Upper lobe of right lung (tissue), 1 donor: ENCODE results near the gene CRYGA. TPM values are rescaled to one million over a fixed set of nuclear protein-coding genes. Genes with fewer than 3 reads are reported as not detected.

Experiments
- ATAC-seq: fragments of 200-7000 bp; cut with Tn5 transposase; one replicate; pipeline ENCODE4 v1.9.1; 2020; ENCODE audit warnings: mild to moderate bottlenecking, moderate library complexity
- DNase-seq: peaks from one replicate; pipeline ENCODE4 v3.0.0-alpha.2; 2020
- H3K27ac ChIP-seq: fragments of 200-600 bp; one replicate; pipeline ENCODE4 v1.8.0; 2022
- H3K27me3 ChIP-seq: fragments of 200-600 bp; one replicate; pipeline ENCODE4 v1.8.0; 2022; ENCODE audit warnings: mild to moderate bottlenecking
- H3K36me3 ChIP-seq: fragments of 200-600 bp; one replicate; pipeline ENCODE4 v1.8.0; 2022
- H3K4me1 ChIP-seq: fragments of 200-600 bp; one replicate; pipeline ENCODE4 v1.8.0; 2022
- H3K4me3 ChIP-seq: fragments of 200-600 bp; one replicate; pipeline ENCODE4 v1.8.0; 2022; ENCODE audit warnings: mild to moderate bottlenecking
- H3K9me3 ChIP-seq: fragments of 200-600 bp; one replicate; pipeline ENCODE4 v1.8.0; 2022
- intact Hi-C: fragments of 100-400 bp; cut with DNase I; formaldehyde crosslinking; loops from one replicate; pipeline ENCODE4 v1.11.0; 2022
- total RNA-seq: library from RNA; stranded (reverse); fragmentation: NEBNext Ultra II Directional; extraction: Animal tissue kit (Norgen Biotek cat#: 25700); gene quantifications from one replicate; pipeline ENCODE4 v1.2.1, GENCODE V29; 2021
- TF ChIP-seq, protein P1 (sequence below): fragments of 200-600 bp; IDR thresholded peaks from one replicate; pipeline ENCODE4 v1.8.0; 2022; ENCODE audit warnings: antibody characterized with exemption
- donor health status: DM: no; HTN: yes; CAD: no; lungs with severe emphysema.

CRYGA gene
- total RNA-seq, 1 donor from 2014 or later = not detected

DNA sequence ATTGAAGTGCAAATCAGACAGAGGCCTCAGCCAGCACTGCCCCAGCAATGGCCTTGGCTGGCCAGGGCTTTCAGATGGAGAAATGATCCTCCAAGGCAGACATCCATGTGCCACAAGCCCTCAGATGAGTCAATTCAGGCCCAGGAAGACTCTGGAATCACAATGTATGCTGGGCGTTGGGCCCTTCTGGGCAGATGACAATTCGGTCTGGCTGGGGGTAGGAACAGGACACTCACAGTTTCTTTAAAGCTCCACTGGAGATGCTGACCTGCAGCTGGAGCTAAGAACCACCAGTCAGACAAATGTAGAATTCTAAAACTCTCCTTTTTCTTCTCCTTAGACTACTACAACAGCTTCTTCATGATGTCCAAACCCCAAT is 26.7 kb downstream of the CRYGA start:
- H3K4me3 ChIP-seq = no peak overlapping the region
- no peak overlapping the region for H3K27ac ChIP-seq
- no peak for DNase-seq
- ATAC-seq = no peak
- H3K27me3 ChIP-seq = no peaks in the 10 kb centered on the region
- H3K36me3 ChIP-seq = no peaks in the 10 kb centered on the region
- intact Hi-C loops = no loop called here
- no peaks in the 10 kb centered on the region for H3K4me1 ChIP-seq
- no peaks in the 10 kb centered on the region for H3K9me3 ChIP-seq
- TF ChIP-seq, protein P1, sequence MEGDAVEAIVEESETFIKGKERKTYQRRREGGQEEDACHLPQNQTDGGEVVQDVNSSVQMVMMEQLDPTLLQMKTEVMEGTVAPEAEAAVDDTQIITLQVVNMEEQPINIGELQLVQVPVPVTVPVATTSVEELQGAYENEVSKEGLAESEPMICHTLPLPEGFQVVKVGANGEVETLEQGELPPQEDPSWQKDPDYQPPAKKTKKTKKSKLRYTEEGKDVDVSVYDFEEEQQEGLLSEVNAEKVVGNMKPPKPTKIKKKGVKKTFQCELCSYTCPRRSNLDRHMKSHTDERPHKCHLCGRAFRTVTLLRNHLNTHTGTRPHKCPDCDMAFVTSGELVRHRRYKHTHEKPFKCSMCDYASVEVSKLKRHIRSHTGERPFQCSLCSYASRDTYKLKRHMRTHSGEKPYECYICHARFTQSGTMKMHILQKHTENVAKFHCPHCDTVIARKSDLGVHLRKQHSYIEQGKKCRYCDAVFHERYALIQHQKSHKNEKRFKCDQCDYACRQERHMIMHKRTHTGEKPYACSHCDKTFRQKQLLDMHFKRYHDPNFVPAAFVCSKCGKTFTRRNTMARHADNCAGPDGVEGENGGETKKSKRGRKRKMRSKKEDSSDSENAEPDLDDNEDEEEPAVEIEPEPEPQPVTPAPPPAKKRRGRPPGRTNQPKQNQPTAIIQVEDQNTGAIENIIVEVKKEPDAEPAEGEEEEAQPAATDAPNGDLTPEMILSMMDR = no peak

DNA sequence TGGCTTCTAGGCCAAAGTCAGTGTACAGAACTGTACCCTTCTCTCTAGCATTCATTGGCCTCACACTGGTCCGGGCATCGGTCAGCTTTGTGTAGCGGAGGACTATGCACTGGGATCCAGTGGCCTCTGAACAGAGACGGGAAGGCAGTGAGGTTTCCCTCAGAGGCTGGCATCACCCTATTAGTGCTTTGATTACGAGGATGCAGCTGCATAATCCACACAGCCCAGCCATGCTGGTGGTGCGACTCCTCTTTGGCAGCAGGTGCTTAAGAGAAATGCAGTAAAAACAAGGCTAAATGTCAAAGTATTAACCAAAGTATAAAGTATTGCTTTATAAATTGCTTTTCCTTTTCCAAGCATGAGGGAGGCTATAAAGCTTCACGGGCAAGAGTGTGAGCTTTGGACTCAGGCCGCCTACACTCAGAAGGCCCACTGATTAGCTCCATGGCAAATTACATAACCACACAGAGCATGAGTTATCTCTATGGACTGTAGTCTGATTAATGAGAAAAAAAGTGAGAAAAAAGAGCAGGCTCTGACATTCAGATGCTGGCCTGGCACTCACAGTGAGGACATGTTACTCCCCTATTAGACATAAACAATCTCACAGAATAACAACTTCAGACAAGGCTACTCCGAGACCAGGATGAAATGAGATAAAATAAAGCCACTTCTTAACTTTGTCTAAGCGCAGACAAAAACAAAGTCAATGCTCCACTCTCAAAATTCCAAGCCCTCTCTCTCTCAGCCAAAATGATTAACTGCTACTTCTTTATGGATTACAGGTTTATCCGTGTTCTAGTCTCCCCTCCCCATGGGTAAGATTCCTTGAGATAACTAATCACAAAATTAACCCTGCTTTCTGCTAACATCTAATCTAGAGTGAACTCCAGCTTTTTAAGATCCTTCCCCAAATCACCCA is 27.3 kb downstream of the CRYGA start:
- Histone ChIP-seq H3K4me1 (no peaks in the 10 kb centered on the region), H3K9me3 (no peaks in the 10 kb centered on the region), H3K27ac (no peak overlapping the region), H3K36me3 (no peaks in the 10 kb centered on the region), H3K27me3 (no peaks in the 10 kb centered on the region), H3K4me3 (no peak overlapping the region)
- peak; percentile 13 for ATAC-seq
- DNase-seq = no peak
- TF ChIP-seq, protein P1 = no peak
- intact Hi-C loops = no loop called here

DNA sequence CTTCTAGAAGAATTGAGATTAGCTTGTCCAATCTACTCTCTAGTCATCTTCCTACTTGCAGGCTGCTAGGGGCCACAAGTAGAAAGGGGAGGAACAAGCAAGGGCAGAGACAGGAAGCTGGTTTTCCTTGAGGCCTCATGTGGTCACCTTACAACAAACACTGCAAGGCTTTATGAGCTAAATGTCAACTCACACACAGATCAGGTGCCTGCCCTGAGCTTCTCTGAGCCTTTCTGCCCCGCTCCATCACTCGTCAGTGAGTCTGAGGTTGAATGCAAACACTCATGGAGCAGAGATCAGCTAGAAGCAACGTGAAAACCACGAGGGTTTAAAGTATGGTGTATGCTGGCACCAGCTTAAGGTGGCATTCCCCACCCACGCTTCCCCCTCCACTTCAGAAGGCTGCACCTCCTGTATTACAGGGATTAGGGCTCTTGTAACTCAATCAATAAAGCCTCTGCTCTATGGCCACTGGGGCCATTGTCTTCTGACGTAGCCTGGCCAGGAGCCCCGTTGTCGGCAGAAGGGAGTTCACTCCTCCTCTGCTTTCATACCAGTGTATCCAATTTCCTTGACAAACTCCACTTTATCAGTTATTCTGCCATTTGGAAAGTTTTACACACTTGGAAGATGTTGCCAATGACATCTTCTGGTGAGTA is 28.3 kb downstream of the CRYGA start:
- ATAC-seq (peak; percentile 22), DNase-seq (no peak)
- Histone ChIP-seq H3K36me3 (no peaks in the 10 kb centered on the region), H3K27ac (no peak overlapping the region), H3K9me3 (no peaks in the 10 kb centered on the region), H3K4me3 (no peak overlapping the region), H3K4me1 (no peaks in the 10 kb centered on the region), H3K27me3 (no peaks in the 10 kb centered on the region)
- intact Hi-C loops = no loop called here
- TF ChIP-seq, protein P1 = no peak

DNA sequence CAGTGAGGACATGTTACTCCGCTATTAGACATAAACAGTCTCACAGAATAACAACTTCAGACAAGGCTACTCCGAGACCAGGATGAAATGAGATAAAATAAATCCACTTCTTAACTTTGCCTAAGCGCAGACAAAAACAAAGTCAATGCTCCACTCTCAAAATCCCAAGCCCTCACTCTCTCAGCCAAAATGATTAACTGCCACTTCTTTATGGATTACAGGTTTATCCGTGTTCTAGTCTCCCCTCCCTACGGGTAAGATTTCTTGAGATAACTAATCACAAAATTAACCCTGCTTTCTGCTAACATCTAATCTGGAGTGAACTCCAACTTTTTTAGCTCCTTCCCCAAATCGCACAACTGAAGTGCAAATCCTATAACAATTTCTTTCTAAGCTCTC is 32.7 kb downstream of the CRYGA start:
- H3K27ac ChIP-seq = no peak overlapping the region
- no peaks in the 10 kb centered on the region for H3K4me1 ChIP-seq
- intact Hi-C loops = no loop called here
- ATAC-seq (no peak), DNase-seq (no peak)
- TF ChIP-seq, protein P1 = no peak
- H3K36me3 ChIP-seq = no peaks in the 10 kb centered on the region
- H3K9me3 ChIP-seq = no peaks in the 10 kb centered on the region
- no peak overlapping the region for H3K4me3 ChIP-seq
- peaks cover 5% of the 10 kb centered on the region for H3K27me3 ChIP-seq

DNA sequence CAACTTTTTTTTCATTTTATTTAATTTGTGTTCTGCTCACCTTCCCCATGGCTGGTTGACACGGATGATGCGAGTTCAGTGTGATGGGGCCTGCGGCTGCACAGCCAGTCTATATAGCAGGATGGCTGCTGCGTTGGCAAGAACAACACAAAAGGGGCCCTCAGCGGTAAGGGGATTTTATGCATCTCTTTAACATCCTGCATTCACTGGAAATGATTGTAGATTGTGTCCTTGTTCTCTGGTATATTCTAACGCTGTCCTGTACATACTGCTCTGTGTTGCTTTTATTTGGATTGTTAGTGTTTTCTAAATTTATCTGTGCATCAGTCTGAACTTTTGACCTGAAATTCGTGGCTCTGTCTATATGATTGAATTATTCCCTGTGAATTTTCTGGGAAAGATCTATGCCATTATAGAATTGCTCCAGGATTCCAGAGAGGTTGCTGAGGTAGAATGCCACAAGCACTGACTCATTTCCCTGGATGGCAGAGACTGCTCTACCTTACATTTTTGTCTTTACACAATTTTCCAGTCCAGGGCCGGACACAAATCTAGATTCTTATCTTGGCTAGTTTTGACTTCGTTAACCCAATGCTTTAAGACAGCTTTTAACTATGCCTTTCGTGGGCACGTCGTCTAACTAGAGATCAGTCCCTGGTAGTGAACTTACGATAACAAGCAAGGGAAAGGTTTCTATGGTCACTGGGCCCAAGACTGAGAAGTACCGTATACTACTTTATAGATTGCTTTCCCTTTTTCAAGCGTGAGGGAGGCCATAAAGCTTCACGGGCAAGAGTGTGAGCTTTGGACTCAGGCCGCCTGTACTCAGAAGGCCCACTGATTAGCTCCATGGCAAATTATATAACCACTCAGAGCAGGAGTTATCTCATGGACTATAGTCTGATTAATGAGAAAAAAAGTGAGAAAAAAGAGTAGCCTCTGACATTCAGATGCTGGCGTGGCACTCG is 33.4 kb downstream of the CRYGA start, which contains the start of gene CRYGC:
Gene CRYGC (minus strand): TSS at position 85 of the 968 bp plus-strand sequence. CDS start 36 bp downstream, at position 49.
- H3K9me3 ChIP-seq = no peaks in the 10 kb centered on the region
- TF ChIP-seq, protein P1 = no peak
- H3K4me3 ChIP-seq = no peak within 1 kb of the TSS
- ATAC-seq (no peak), DNase-seq (no peak)
- H3K27me3 ChIP-seq = peaks cover 9% of the 10 kb centered on the region
- H3K36me3 ChIP-seq = no peaks in the 10 kb centered on the region
- H3K4me1 ChIP-seq = no peaks in the 10 kb centered on the region
- intact Hi-C loops = no loop called here
- H3K27ac ChIP-seq = no peak within 1 kb of the TSS
